ENCODE data around the gene TRPM2. TPM values are rescaled to one million over a fixed set of nuclear protein-coding genes. Genes with fewer than 3 reads are reported as not detected.

TRPM2 gene
- total and polyA plus RNA-seq, 8 donors: 0.46 to 8.7 (median 2.6) TPM

- intact Hi-C loops (cut with DNase I): no loop called here
- TF ChIP-seq CTCF (IDR thresholded peaks at IDR 0.05): no peak
- H3K4me1 ChIP-seq: no peaks in the 10 kb centered on the region
- no peak overlapping the region for H3K4me3 ChIP-seq
- H3K27ac ChIP-seq: no peak overlapping the region
- no peaks in the 10 kb centered on the region for H3K27me3 ChIP-seq
- no peak for FAIRE-seq
- peak in 1 of 6 donors; percentile 45 for DNase-seq
- WGBS, 2 donors: 74 to 76% methylated on average over 11 of the region's 11 CpGs
- H3K36me3 ChIP-seq: no peaks in the 10 kb centered on the region
- no peak for ATAC-seq
- no peaks in the 10 kb centered on the region for H3K9me3 ChIP-seq
These were observed 85.8 kb downstream of the TRPM2 start for GRCh38 chr21:44439211-44439600.

- no peak for TF ChIP-seq CTCF (IDR thresholded peaks at IDR 0.05)
- Histone ChIP-seq H3K4me1 (no peaks in the 10 kb centered on the region), H3K27me3 (no peaks in the 10 kb centered on the region), H3K9me3 (no peaks in the 10 kb centered on the region), H3K27ac (no peak overlapping the region), H3K4me3 (no peak overlapping the region), H3K36me3 (no peaks in the 10 kb centered on the region)
- 77 to 91% methylated on average over 33 of the region's 33 CpGs for WGBS, 2 donors
- FAIRE-seq (no peak), DNase-seq (peak in 2 of 6 donors; percentile 58 to 62), ATAC-seq (no peak)
- intact Hi-C loops (cut with DNase I): no loop called here
These were observed 87.0 kb downstream of the TRPM2 start for GRCh38 chr21:44440241-44441040.

- no peak for FAIRE-seq
These were observed 87.6 kb downstream of the TRPM2 start for GRCh38 chr21:44441041-44441400.

GRCh38 chr21:44441581-44442265 is 88.3 kb downstream of the TRPM2 start:
- TF ChIP-seq CTCF (IDR thresholded peaks at IDR 0.05): no peak
- WGBS, 2 donors: 74 to 87% methylated on average over 19 to 20 of the region's 20 CpGs
- Histone ChIP-seq H3K36me3 (no peaks in the 10 kb centered on the region), H3K9me3 (no peaks in the 10 kb centered on the region), H3K27ac (no peak overlapping the region), H3K27me3 (no peaks in the 10 kb centered on the region), H3K4me3 (no peak overlapping the region), H3K4me1 (no peaks in the 10 kb centered on the region)
- intact Hi-C loops (cut with DNase I): no loop called here
- FAIRE-seq (no peak), DNase-seq (peak in 1 of 6 donors; percentile 47), ATAC-seq (no peak)

More at GRCh38 chr21:44441041-44441400, 87.6 kb downstream of the TRPM2 start:
- H3K36me3 ChIP-seq: no peaks in the 10 kb centered on the region
- H3K4me3 ChIP-seq: no peak overlapping the region
- ATAC-seq (no peak), DNase-seq (peak in 1 of 6 donors; percentile 43)
- H3K9me3 ChIP-seq: no peaks in the 10 kb centered on the region
- intact Hi-C loops (cut with DNase I): no loop called here
- H3K27me3 ChIP-seq: no peaks in the 10 kb centered on the region
- 79 to 91% methylated on average over 10 of the region's 10 CpGs for WGBS, 2 donors
- H3K27ac ChIP-seq: no peak overlapping the region
- H3K4me1 ChIP-seq: no peaks in the 10 kb centered on the region
- TF ChIP-seq CTCF (IDR thresholded peaks at IDR 0.05): no peak

Measured in pancreas (tissue), 10 donors.